Measurements from ENCODE around the gene CDH12.
"Not testable (repeated sequence)": the region's sequence is repeated elsewhere in the genome, so short reads cannot be mapped to it uniquely, and the experiment has no call there.

The CDH12 gene

GRCh38 chr5:22044229-22044628 lies 808.9 kb downstream of the CDH12 start:
- TF ChIP-seq GATA1 (IDR thresholded peaks at IDR 0.05; ENCODE audit: low read depth, low read length) (no peak), POLR2A (IDR thresholded peaks at IDR 0.05; ENCODE audit: low read length) (no peak)
- no peak for DNase-seq

GRCh38 chr5:22036061-22036460 lies 817.1 kb downstream of the CDH12 start:
- TF ChIP-seq GATA1 (IDR thresholded peaks at IDR 0.05; ENCODE audit: low read depth, low read length) = no peak
- TF ChIP-seq POLR2A (IDR thresholded peaks at IDR 0.05; ENCODE audit: low read length) = no peak
- DNase-seq = no peak

- no peak for DNase-seq
- no peak for TF ChIP-seq POLR2A (IDR thresholded peaks at IDR 0.05; ENCODE audit: low read length)
- no peak for TF ChIP-seq GATA1 (IDR thresholded peaks at IDR 0.05; ENCODE audit: low read depth, low read length)
These were observed 820.1 kb downstream of the CDH12 start for GRCh38 chr5:22033066-22033465.

GRCh38 chr5:22023784-22024183 lies 829.4 kb downstream of the CDH12 start:
- no peak for DNase-seq
- TF ChIP-seq POLR2A (IDR thresholded peaks at IDR 0.05; ENCODE audit: low read length) (no peak), GATA1 (IDR thresholded peaks at IDR 0.05; ENCODE audit: low read depth, low read length) (no peak)

- not testable (repeated sequence) for DNase-seq
These were observed 840.3 kb downstream of the CDH12 start for GRCh38 chr5:22012893-22013292.

GRCh38 chr5:22010808-22011207 lies 842.3 kb downstream of the CDH12 start:
- not testable (repeated sequence) for DNase-seq

- not testable (repeated sequence) for DNase-seq
These were observed 852.0 kb downstream of the CDH12 start for GRCh38 chr5:22001097-22001496.

GRCh38 chr5:21985799-21986198 lies 867.3 kb downstream of the CDH12 start:
- DNase-seq = not testable (repeated sequence)

- not testable (repeated sequence) for DNase-seq
These were observed 901.6 kb downstream of the CDH12 start for GRCh38 chr5:21951571-21951970.

- DNase-seq = no peak
- TF ChIP-seq POLR2A (IDR thresholded peaks at IDR 0.05; ENCODE audit: low read length) (no peak), GATA1 (IDR thresholded peaks at IDR 0.05; ENCODE audit: low read depth, low read length) (no peak)
These were observed 922.0 kb downstream of the CDH12 start for GRCh38 chr5:21931116-21931515.

- TF ChIP-seq GATA1 (IDR thresholded peaks at IDR 0.05; ENCODE audit: low read depth, low read length) (no peak), POLR2A (IDR thresholded peaks at IDR 0.05; ENCODE audit: low read length) (no peak)
- DNase-seq = peak; percentile 20 to 33
These were observed 933.6 kb downstream of the CDH12 start for GRCh38 chr5:21919414-21920022.

GRCh38 chr5:21918451-21918850 lies 934.7 kb downstream of the CDH12 start:
- no peak for DNase-seq
- TF ChIP-seq GATA1 (IDR thresholded peaks at IDR 0.05; ENCODE audit: low read depth, low read length) (no peak), POLR2A (IDR thresholded peaks at IDR 0.05; ENCODE audit: low read length) (no peak)

- no peak for TF ChIP-seq POLR2A (IDR thresholded peaks at IDR 0.05; ENCODE audit: low read length)
- no peak for TF ChIP-seq GATA1 (IDR thresholded peaks at IDR 0.05; ENCODE audit: low read depth, low read length)
- DNase-seq = no peak
These were observed 942.4 kb downstream of the CDH12 start for GRCh38 chr5:21910731-21911130.

GRCh38 chr5:21895766-21896350 lies 957.3 kb downstream of the CDH12 start:
- DNase-seq = no peak
- TF ChIP-seq POLR2A (IDR thresholded peaks at IDR 0.05; ENCODE audit: low read length) (no peak), GATA1 (IDR thresholded peaks at IDR 0.05; ENCODE audit: low read depth, low read length) (no peak)

GRCh38 chr5:21893161-21893560 lies 960.0 kb downstream of the CDH12 start:
- DNase-seq = no peak
- TF ChIP-seq GATA1 (IDR thresholded peaks at IDR 0.05; ENCODE audit: low read depth, low read length) (no peak), POLR2A (IDR thresholded peaks at IDR 0.05; ENCODE audit: low read length) (no peak)

- TF ChIP-seq GATA1 (IDR thresholded peaks at IDR 0.05; ENCODE audit: low read depth, low read length) (no peak), POLR2A (IDR thresholded peaks at IDR 0.05; ENCODE audit: low read length) (no peak)
- DNase-seq = no peak
These were observed 963.6 kb downstream of the CDH12 start for GRCh38 chr5:21889581-21889980.

Measured in erythroblast (primary cell).